ENCODE results near the gene APRT.
"Not testable (repeated sequence)": the region's sequence is repeated elsewhere in the genome, so short reads cannot be mapped to it uniquely, and the experiment has no call there.

- not testable (repeated sequence) for TF ChIP-seq CTCF (IDR thresholded peaks at IDR 0.05; ENCODE audit: low read length); EZH2 (IDR thresholded peaks at IDR 0.05; ENCODE audit: borderline replicate concordance, low read length)
Observed at GRCh38 chr16:88823646-88824045, 11.9 kb upstream of the APRT start.

All from OCI-LY1 (cell line).